Thyroid gland (tissue), 4 donors: ENCODE data around the gene FRAS1. TPM values are rescaled to one million over a fixed set of nuclear protein-coding genes. Genes with fewer than 3 reads are reported as not detected.

Source experiments
- DNase-seq, 2 donors: peaks; one replicate each; pipeline ENCODE4 v3.0.0-alpha.2; 2019
- H3K27ac ChIP-seq, 3 donors: fragments of 200-600 bp; sonication (generic); 1 replicate in 2 of 3; 2 replicates in 1 of 3; pipeline ENCODE4 v1.5.1; 2016 to 2019; ENCODE audit warnings: mild to moderate bottlenecking in 1 of 3, moderate library complexity in 1 of 3
- H3K27me3 ChIP-seq: fragments of 200-600 bp; sonication (generic); one replicate; pipeline ENCODE4 v1.5.1; 2019
- H3K36me3 ChIP-seq, 2 donors: fragments of 200-600 bp; sonication (generic); one replicate each; pipeline ENCODE4 v1.5.1; 2016 to 2019
- H3K4me1 ChIP-seq, 2 donors: fragments of 200-600 bp; sonication (generic); one replicate each; pipeline ENCODE4 v1.5.1; 2017 to 2019
- H3K4me3 ChIP-seq, 3 donors: fragments of 200-600 bp; sonication (generic); replicated peaks in 1 of 3; 1 replicate in 2 of 3; 2 replicates in 1 of 3; pipeline ENCODE4 v1.5.1; 2016; ENCODE audit warnings: mild to moderate bottlenecking in 1 of 3
- H3K9me3 ChIP-seq: fragments of 200-600 bp; sonication (generic); one replicate; pipeline ENCODE4 v1.5.1; 2017
- CTCF ChIP-seq, 6 experiments: fragments of 200-600 bp in 3 of 6; fragments of 450-650 bp in 3 of 6; sonication (generic) in 3 of 6; IDR thresholded peaks; one replicate each; pipeline ENCODE4 v1.5.1; 2016 to 2019; ENCODE audit warnings: antibody characterized with exemption in 6 of 6, mild to moderate bottlenecking in 2 of 6, inconsistent platforms in 1 of 6, moderate library complexity in 1 of 6
- POLR2A ChIP-seq, 2 donors: fragments of 450-650 bp; IDR thresholded peaks; one replicate each; pipeline ENCODE4 v1.6.1; 2017; ENCODE audit warnings: antibody characterized with exemption in 2 of 2, mild to moderate bottlenecking in 2 of 2, moderate library complexity in 1 of 2
- WGBS, 2 donors: methylation state at CpG; one replicate each; pipeline ENCODE4 v1.1.5; 2017; 5-methylcytosine and 5-hydroxymethylcytosine counted together
- intact Hi-C: fragments of 100-400 bp; cut with DNase I; formaldehyde crosslinking; loops from one replicate; pipeline ENCODE4 v1.15.1; 2023
- total RNA-seq, 4 donors: library from RNA; depleted of rRNA; stranded (reverse); fragments of >200 nt; gene quantifications; one replicate each; pipeline ENCODE4 v1.2.3, GENCODE V29; 2016

FRAS1 gene
- total RNA-seq, 4 donors from 2014 or later, result 25.4 to 42.3 (median 31.7) TPM

GRCh38 chr4:78362310-78362709 is 305.2 kb downstream of the FRAS1 start:
- TF ChIP-seq POLR2A (IDR thresholded peaks at IDR 0.05), result no peak
- no peak for TF ChIP-seq CTCF (IDR thresholded peaks at IDR 0.05)
- Histone ChIP-seq H3K27ac (no peak overlapping the region), H3K27me3 (no peaks in the 10 kb centered on the region), H3K4me3 (no peak overlapping the region), H3K4me1 (no peaks in the 10 kb centered on the region), H3K36me3 (no peaks in the 10 kb centered on the region), H3K9me3 (no peaks in the 10 kb centered on the region)
- intact Hi-C loops, result no loop called here
- no peak for DNase-seq
- WGBS, 2 donors, result 90 to 94% methylated on average over 6 of the region's 6 CpGs

- H3K4me3 ChIP-seq, result no peak overlapping the region
- intact Hi-C loops, result no loop called here
- no peak overlapping the region for H3K27ac ChIP-seq
- H3K4me1 ChIP-seq, result no peaks in the 10 kb centered on the region
- H3K9me3 ChIP-seq, result no peaks in the 10 kb centered on the region
- H3K36me3 ChIP-seq, result no peaks in the 10 kb centered on the region
- DNase-seq, result no peak
- 68 to 82% methylated on average over 6 of the region's 6 CpGs for WGBS, 2 donors
- H3K27me3 ChIP-seq, result no peaks in the 10 kb centered on the region
- no peak for TF ChIP-seq CTCF (IDR thresholded peaks at IDR 0.05)
- TF ChIP-seq POLR2A (IDR thresholded peaks at IDR 0.05), result no peak
Measured at GRCh38 chr4:78363031-78363570, 306.0 kb downstream of the FRAS1 start.

GRCh38 chr4:78369679-78370078 is 312.6 kb downstream of the FRAS1 start:
- Histone ChIP-seq H3K4me1 (no peaks in the 10 kb centered on the region), H3K4me3 (no peak overlapping the region), H3K9me3 (no peaks in the 10 kb centered on the region), H3K27ac (no peak overlapping the region), H3K36me3 (peaks cover 3 to 8% of the 10 kb centered on the region in 2 donors), H3K27me3 (no peaks in the 10 kb centered on the region)
- DNase-seq, result no peak
- whole genome bisulfite sequencing, 2 donors, result 70 to 79% methylated on average over 4 of the region's 4 CpGs
- intact Hi-C loops, result no loop called here
- no peak for TF ChIP-seq POLR2A (IDR thresholded peaks at IDR 0.05)
- TF ChIP-seq CTCF (IDR thresholded peaks at IDR 0.05), result no peak

- DNase-seq, result no peak
- peaks cover 3 to 10% of the 10 kb centered on the region in 2 donors for H3K36me3 ChIP-seq
- 72 to 78% methylated on average over 6 of the region's 6 CpGs for WGBS, 2 donors
- intact Hi-C loops, result no loop called here
- H3K27me3 ChIP-seq, result no peaks in the 10 kb centered on the region
- H3K4me1 ChIP-seq, result no peaks in the 10 kb centered on the region
- no peaks in the 10 kb centered on the region for H3K9me3 ChIP-seq
- H3K27ac ChIP-seq, result no peak overlapping the region
- TF ChIP-seq CTCF (IDR thresholded peaks at IDR 0.05) (no peak), POLR2A (IDR thresholded peaks at IDR 0.05) (no peak)
- no peak overlapping the region for H3K4me3 ChIP-seq
Measured at GRCh38 chr4:78370631-78371372, 313.7 kb downstream of the FRAS1 start.

- WGBS, 2 donors, result 80 to 82% methylated on average over 4 to 5 of the region's 5 CpGs
Measured at GRCh38 chr4:78372355-78372988, 315.3 kb downstream of the FRAS1 start.

More at GRCh38 chr4:78372355-78372988, 315.3 kb downstream of the FRAS1 start:
- no peak for DNase-seq
- TF ChIP-seq POLR2A (IDR thresholded peaks at IDR 0.05) (no peak), CTCF (IDR thresholded peaks at IDR 0.05) (no peak)
- H3K36me3 ChIP-seq, result peaks cover 3 to 11% of the 10 kb centered on the region in 2 donors
- H3K4me1 ChIP-seq, result no peaks in the 10 kb centered on the region
- H3K4me3 ChIP-seq, result no peak overlapping the region
- H3K9me3 ChIP-seq, result no peaks in the 10 kb centered on the region
- intact Hi-C loops, result no loop called here
- H3K27me3 ChIP-seq, result no peaks in the 10 kb centered on the region
- H3K27ac ChIP-seq, result no peak overlapping the region
